NCI-H345 (cell line): Measurements from ENCODE around the gene TRIM44.

Experiments
- DNase-seq: peaks from one replicate; lab custom pipeline; 2025; lab: John Stamatoyannopoulos, UW

TRIM44 gene

DNA sequence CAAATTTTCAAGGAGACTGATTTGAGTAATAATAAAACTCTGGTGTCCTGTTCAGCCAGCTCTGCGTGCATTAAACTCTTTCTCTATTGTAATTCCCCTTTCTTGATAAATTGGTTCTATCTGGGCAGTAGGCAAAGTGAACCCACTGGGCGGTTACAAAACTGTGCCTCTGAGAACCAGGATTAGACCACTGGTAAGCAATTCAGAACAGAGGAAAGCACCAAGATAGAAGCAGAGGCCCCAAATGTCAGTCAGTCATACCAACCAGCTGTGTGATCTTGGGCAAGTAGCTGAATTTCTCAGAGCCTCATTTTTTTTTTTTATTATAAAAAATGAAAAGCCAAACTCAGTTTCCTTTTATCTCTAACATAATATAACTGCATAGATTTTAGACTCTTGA is 54.9 kb downstream of the TRIM44 start:
- DNase-seq = no peak

DNA sequence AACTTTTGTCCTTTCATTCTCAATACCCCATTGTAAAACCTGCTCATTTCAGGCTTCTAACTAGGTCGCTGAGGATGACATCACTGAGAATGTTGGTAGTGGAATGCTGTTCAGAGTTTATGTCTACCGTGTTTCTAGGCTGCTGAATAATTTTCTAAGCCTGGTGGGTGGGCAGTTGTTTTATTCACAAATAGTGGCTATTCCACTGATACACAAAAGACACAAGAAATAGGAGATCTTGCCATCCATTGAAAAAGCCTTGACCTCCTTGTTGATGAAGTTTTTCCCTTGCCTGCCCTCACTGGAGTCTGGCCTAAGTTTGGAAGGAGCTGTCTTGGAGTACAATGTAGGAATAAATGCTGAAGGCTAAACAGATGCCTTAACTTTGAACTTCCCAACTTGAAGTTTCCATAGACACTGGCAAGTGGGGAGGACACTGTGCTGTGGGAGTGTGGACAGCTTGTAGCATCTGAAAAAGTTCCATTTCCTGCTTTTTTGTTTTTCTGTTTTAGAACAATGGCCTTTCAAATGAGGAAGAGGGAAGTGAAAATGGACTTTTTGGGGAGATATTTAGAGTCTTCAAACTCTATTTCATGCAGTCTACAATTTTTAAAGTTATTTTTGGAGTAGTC is 59.2 kb downstream of the TRIM44 start:
- no peak for DNase-seq

DNA sequence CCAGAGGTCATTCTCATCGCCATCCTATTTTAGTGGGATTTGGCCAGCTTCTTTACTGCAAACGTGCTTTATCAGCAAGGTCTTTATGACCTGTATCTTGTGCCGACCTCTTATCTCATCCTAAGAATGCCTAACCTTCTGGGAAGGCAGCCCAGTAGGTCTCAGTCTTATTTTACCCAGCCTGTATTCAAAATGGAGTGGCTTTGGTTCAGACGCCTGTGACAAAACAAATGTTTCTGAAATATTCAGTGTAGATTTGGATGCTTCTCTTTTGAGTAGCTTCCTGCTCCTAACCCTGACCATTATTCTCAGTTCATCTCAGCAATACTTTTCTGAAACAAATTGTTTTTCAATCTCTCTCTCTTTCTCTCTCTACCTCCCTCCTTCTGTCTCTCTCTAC is 60.1 kb downstream of the TRIM44 start:
- DNase-seq = no peak

DNA sequence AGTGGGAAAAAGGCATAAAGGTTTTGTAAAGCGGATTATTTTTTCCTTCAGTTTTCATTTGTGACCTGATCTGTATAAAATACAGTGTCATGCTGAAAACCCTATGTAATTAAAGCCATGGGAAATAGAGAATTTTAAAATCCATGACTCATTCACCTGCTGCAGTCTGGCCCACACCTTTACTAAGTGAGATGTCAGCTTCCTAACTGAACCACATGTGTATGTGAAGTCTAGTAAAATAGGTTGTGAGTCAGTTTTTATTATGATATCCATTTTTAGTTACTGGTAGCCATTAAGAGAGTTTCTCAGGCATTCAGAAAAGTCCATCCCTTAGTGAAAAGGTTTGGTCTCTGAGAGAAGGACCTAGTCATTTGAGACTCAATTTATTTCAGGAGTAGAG is 60.9 kb downstream of the TRIM44 start:
- no peak for DNase-seq

DNA sequence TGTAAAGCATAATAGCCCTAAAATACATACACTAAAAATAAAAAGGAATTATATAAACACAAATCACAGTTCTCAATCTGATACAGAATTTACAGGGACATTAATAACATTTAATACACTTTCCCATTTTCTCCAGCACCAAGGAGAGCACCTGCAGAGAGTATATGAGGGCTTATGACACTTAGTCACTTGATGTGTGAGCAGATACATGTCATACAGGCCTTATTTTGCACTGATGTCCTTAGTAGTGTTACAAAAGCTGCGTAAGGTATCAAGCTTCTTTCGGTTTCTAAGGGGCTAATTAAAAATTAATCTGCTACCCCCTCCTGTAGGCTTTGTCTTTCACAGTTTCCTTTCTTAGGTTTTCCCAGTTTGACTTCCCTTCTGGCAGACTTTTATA is 61.3 kb downstream of the TRIM44 start:
- no peak for DNase-seq

DNA sequence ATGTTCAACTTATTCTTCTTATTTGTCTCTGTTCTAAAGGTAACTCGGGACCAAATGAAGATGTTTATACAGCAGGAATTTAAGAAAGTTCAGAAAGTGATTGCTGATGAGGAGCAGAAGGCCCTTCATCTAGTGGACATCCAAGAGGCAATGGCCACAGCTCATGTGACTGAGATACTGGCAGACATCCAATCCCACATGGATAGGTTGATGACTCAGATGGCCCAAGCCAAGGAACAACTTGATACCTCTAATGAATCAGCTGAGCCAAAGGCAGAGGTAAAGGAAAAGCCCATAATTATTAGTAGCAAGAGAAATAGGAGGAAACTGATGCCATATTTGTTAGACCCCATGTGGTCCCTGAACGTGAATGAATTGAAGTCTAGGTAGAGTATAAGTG is 63.3 kb downstream of the TRIM44 start:
- no peak for DNase-seq

DNA sequence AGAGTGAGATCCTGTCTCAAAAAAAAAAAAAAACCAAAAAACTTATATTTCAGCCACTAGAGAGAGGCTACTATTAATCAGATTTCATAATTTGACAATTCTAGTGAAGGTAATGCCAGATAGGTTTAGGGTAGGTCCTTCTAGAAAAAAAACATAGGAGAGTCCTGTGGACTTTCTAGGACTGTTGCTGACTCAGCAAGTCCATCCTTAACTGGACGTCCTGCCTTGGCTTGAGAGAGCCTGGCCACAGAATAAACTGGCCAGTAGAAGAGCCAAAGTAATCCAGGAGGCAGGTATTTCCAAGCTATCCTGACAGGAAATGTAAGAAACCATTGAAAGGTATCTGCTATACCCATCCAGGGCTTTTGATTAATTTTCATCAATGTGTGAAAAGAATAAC is 64.6 kb downstream of the TRIM44 start:
- no peak for DNase-seq

DNA sequence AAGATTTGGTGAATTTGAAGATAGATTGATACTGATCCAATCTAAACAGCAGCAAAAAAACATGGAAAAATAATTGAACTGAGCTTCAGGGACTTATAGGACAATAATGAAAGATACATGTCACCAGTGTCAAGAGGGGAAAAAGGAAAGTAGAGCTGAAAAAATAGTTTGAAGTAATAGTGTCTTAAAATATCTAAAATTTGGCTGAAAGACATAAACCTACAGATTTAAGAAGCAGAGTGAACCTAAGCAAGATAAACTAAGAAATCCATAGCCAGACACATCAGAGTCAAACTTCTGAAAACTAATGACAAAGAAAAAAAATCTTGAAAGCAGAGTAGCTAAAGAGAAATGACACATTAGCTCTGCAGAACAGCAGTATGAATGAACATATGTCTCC is 67.7 kb downstream of the TRIM44 start:
- no peak for DNase-seq

DNA sequence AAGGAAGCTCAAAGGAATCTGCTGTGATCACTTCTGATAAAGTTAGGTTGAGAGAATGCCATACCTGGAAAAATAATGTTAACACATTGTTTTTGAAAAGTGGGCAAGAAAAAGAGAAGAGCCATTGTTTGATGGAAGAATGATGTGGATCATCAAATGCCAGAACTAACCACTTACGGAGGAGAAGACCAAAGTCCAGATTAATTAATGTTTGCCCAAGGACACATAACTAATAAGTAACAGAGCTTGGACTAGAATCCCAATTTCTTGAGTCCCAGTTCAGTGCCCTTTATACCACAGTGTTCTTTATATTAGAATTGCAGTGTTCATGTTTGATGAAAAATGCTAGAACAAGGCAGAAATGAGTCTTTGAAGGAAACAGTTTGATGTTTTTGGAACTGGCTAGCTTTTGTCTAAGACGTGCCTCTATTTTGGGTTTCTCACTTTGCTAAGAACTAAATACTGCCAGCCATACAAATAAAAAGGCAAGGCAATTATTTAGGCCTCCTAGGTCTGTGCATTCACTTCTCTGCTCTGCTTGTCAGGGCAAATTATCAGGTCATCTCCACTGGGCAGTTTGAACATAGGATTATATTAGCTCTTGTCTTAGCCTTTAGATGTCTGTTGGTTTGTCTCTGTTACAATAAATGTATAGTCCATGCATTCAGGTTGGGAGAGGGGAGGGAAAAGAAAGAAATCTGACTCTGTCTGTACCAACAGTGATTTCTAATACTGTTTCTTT is 72.3 kb downstream of the TRIM44 start:
- DNase-seq = no peak

DNA sequence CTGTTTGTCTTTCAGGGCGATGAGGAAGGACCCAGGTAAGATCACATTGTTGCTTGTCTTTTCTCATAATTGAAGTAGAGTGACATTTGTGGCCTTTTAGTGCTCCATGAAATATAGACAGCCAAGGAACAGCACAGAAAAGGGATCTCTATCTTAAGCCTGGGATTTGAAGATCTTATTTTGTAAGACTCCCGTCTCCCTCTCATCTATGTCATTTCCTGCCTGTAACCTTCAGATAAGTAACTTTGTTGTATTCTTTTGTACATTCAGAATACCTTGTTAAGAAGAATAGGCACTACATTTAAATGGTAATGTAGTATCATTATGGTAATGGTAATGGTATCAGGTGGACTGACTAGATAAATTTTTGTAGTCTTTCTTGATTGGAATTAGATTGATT is 72.8 kb downstream of the TRIM44 start:
- DNase-seq = no peak

DNA sequence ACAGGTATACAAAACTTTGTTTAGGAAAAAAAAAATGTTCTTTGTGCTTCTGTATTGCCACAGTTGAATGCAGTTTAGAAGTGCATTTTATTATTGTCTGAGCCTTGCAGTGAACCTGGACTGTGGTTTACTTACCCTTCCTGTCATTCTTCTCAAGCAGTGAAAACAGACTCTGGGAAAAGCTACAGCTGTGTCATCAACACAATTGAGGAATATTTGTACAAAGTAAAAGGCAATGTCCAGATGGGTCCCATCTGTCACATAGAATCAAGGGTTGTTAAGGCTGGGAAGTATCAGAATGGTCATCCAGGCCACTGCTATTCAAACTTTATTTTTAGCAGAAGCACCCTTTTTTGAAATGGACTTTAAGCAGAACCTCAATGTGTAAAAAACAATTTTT is 73.3 kb downstream of the TRIM44 start:
- DNase-seq = no peak

DNA sequence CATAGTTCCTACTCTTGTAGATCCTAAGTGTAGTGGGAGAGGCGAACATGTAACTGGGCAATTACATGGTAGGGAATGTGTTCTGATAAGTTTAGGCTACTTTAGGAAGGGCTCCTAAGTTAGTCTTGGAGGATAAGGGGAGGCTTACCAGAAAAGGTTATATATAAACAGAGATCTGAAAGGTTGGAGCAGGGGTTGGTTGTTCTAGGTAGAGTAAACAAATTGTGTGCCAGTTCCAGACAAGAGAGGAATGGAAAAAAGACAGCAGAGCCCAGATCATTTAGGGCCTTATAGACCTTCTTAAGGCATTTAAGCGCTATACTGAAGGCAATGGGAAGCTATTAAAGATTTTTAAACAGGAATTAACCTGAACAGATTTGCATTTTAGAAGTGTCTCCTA is 74.4 kb downstream of the TRIM44 start:
- no peak for DNase-seq

DNA sequence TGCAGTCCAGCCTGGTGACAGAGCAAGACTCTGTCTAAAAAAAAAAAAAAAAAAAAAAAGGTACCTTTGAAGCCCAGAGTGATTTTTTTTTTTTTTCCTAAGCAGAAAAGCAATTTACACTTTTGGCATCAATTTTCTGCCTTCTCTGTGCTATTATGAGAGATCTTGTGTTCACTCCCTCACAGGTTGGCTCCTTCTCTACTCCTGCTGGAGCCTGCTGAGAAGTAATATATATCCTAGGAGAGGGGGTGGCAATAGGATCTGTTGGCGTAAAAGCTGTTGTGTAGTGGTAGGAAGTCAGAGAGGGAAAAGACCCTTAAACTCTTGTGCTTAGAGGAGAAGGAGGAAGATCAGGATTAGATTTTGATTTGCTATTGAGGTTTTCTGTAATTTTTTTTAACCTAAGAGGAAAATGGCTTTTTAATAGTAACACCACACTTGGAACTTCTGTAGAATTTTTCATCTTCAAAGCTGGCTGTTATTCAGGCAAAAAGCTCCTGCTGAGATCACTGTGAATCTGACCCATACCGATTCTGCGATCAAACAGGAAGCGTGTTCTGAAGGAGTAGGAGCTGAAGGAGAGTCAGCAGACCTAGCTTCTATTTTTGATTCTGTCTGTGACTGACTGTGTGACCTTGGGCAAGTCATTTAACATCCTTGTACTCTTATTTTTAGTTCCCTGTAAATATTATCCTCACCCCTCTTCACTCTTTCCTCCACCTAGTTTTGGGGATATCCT is 77.7 kb downstream of the TRIM44 start:
- no peak for DNase-seq

DNA sequence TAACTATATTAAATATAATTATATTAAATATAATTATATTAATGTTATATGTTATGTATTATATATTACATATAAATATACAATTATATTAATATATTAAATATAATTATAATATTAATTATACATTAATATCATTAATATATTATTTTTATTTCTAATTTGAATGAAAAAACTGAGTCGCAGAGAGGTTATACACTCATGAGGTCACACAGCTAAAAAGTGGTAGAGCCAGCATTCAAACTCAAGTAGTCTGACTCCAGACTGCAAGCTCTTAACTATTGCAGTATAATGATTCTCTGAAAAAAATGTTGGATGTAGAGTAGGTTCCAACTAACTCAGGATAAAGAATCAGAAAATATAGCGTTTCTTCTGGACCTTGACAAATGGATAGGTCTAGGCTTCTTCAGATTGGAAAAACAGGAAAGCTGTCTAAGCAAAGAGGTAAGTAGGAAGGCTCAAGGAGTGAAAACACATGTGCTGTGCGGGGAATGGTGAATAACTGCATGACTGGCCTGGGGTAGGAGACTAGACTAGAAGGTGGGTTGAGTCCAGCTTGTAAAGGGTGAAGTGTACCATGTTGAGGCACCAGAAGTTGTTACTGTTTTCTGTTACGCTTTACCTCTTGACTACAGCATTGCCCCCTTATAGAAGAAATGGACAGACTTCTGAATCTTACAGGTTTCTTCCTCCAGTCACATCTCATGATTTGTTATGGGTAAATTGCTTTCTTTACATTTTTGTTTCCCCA is 80.3 kb downstream of the TRIM44 start:
- DNase-seq = peak; percentile 29

DNA sequence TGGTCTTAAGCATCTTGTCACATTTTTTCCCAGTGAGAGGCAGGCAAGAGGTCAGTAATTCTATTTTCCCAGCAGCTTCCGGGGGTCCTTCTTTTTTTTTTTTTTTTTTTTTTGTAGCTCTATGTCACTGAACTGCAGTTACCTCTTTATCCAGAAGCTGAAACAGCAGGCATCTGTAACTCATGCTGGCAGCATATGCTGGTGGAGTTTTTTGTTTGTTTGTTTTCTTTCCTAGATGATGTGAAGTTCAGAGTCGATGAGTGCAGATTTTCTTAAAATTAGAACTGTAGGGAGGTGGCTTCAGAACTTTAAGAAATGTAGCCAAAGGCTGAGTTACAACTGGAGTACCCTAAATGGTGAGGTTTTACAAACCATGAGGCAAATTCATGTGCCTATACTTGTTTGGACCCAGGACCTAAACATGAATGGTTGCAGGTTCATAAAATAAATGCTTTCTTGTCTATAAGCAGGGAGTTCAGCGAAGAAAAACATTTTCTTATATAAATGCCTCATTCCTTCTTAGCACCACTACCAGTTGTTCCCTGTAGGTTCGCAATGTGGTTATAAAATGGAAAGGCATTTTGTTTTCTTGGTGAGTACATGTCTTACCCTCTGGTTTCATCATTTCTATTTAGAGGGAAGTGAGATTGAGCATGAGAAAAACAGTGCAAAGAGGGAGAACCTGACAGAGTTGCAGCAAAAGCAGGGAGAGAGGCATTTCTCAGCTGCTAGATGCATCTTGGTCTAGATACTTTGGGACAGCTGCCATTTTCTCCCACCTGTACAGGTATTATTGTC is 84.0 kb downstream of the TRIM44 start:
- no peak for DNase-seq

DNA sequence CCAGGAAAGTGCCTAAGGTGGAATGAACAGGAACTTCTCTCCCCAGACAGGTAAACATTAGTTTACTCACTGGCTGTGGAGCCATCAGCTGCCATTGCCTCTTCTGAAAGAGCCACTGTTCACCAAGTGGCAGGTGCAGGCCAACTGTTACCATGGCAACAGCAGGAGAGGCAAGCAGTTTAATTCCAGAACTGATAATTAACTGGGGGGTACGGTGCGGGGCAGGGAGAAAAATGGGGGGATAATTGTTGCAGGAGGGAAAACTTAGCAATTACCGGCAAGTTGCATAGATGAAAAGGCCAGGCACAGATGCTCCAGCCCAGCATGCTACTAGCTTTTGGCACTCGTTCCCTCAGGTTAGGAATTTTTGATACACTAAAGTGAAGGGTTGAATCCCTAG is 85.1 kb downstream of the TRIM44 start:
- peak; percentile 29 for DNase-seq

DNA sequence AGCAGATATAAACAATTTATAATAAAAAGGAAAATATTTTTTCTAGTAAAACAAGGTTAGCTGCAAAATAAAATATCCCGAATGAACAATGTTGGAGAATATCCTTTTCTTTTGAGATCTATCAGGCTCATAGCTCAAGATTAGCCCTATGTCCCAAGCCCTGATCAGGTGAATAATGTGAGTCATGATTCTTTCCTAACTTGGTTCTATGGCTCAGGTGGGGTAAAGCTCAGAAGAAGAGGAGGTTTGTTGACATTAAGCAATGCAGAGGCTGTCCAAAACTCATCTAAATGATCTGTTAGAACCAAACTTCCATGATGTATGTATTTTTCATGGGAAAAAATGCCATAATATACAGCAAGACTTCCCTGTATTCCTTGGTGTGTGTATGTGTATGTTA is 86.1 kb downstream of the TRIM44 start:
- DNase-seq = no peak

DNA sequence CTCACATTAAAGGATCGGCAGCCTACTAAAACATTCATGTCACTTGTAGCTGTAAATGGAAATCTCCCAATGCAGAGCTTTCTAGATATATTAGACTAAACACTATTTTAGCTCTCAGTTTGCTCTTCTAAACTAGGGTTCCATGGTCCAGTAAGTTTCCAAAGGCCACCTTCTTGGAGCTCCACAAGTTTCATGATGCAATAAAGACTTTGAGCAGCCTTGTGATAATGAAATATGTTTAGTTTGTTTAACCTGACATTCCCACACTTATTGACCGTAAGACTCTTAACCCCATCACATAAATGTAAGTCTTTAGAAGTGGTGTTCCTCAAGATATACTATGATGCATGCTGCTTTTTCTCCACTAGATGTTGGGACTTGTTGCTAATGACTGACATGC is 87.7 kb downstream of the TRIM44 start:
- no peak for DNase-seq

DNA sequence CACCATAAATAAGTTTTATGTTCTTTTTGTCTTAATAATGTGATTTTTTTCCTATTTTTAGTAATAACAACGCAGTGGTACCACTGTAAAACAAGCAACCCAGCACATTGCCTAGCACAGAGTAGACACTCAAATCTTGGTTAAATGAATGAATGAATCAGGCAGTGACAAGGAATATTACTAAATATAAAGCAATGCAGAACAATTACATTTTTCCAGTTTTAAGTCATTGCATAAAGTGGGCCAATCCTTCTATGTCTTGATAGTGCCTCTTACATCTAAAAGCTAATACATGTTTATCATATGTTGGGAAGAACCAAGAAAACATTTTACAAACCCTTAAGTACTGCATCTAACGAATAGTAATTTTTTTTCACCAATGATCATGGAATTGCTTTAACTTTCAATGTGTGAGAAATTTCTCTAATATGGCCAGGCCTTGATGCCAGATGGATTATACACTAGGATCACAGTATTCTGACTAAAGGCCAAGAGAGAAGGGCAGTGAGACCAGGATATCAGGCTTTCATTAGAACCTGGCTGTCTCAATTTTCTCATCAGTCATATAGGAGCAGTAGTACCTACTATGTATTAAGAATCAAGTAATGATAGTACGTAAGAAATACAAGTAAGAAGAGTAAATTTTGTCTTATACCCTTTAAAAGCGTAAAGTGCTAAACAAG is 88.5 kb downstream of the TRIM44 start:
- DNase-seq = no peak

DNA sequence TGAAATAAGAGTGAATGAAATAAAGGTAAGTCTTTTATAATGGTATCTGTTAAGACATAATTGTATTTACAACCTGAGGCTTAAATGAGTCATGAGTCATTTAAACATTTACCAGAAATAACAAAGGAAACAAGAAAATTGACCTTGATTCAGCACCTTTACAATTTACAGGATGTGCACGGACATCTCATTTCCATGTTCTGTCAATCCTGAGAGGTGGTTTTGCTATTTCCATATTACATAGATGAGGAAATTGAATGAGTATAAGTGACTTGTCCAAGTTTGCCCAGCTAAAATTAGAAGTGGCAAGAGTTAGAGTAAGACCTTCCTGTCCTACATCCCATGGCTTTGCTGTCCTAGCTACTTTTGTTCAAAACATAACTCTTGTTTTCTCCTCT is 89.1 kb downstream of the TRIM44 start:
- DNase-seq = no peak

DNA sequence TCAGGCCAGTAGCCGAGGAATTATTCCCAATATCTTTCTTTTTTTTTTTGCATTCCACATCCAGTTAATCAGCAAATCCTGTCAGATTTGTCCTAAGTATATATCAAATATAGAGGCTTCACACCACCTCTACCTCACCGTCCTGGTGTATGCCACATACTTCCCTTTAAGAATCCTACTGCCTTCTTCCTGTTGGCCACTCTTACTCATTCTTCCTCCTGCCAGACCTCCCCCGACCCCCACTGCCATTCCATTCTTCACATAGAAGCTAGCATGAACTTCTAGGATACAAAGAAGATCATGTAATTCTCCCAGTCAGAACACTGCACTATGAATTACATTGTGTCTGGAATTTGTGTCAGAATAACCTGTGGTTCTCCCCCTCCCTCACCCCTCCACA is 89.5 kb downstream of the TRIM44 start:
- DNase-seq = no peak
